Measurements from ENCODE around the gene LILRB3.

- TF ChIP-seq CTCF (IDR thresholded peaks at IDR 0.05), result no peak
- no peak for TF ChIP-seq POLR2A (IDR thresholded peaks at IDR 0.05)
Observed at GRCh38 chr19:54268936-54269335, 46.1 kb upstream of the LILRB3 start.

All from body of pancreas (tissue), 4 donors.